K562 (cell line): ENCODE data around the gene EXOC2. TPM values are rescaled to one million over a fixed set of nuclear protein-coding genes. Genes with fewer than 3 reads are reported as not detected.

Experiments used
- ATAC-seq: fragments of 200-7000 bp; cut with Tn5 transposase; 3 replicates; pipeline ENCODE4 v1.9.1; 2020; ENCODE audit warnings: moderate library complexity
- BruUV-seq: library from RNA; stranded (reverse); fragments of 400-500 nt; replicated peaks from 2 replicates; lab custom pipeline; 2021; lab: Mats Ljungman, UMichigan
- CTCF ChIA-PET: fragments of 300-600 bp; formaldehyde crosslinking; extraction: SDS; loops from one replicate; lab custom pipeline; 2021; ENCODE audit warnings: low intra/inter-chr PET ratio; lab: Yijun Ruan, JAX
- POLR2A ChIA-PET: fragments of 300-600, 350-650 bp; sonication (Branson Sonifier 250); formaldehyde crosslinking; extraction: SDS; loops from one replicate; lab custom pipeline; 2021; ENCODE audit warnings: antibody characterized with exemption, inconsistent platforms; lab: Yijun Ruan, JAX
- DNase-seq, 4 experiments: peaks; one replicate each; pipeline versions ENCODE4 v3.0.0 to v3.0.0-alpha.2; 2011 to 2018; ENCODE audit warnings: low spot score in 3 of 4, mixed read lengths in 3 of 4; ENCODE audit errors: extremely low read depth in 1 of 4
- FAIRE-seq: peaks from 2 replicates; lab custom pipeline; 2011; peaks lifted over from hg19 to GRCh38; lab: Jason Lieb, UNC
- H2AFZ ChIP-seq: 2 replicates; pipeline ENCODE4 v1.6.0; 2011; ENCODE audit warnings: low read depth, low read length, control low read depth, inconsistent platforms
- H3K27ac ChIP-seq: fragments of 200-600 bp; 3 replicates; pipeline ENCODE4 v1.8.0; 2011; ENCODE audit warnings: low read depth, mild to moderate bottlenecking, control low read depth, inconsistent platforms, low read length, moderate library complexity, mixed read lengths; ENCODE audit errors: extremely low read depth
- H3K27me3 ChIP-seq, 2 experiments: fragments of 300-600 bp in 1 of 2; 2 replicates in 1 of 2; 3 replicates in 1 of 2; pipeline versions ENCODE4 v1.6.0 to v1.8.0; 2011; ENCODE audit warnings: inconsistent platforms in 2 of 2, low read length in 2 of 2, mild to moderate bottlenecking in 1 of 2, mixed read lengths in 1 of 2, moderate library complexity in 1 of 2; ENCODE audit not compliant: control insufficient read depth in 2 of 2, insufficient read depth in 2 of 2
- H3K36me3 ChIP-seq: fragments of 300-600 bp; 3 replicates; pipeline ENCODE4 v1.8.0; 2011; ENCODE audit warnings: mild to moderate bottlenecking, low read length, inconsistent platforms; ENCODE audit not compliant: control insufficient read depth, insufficient read depth
- H3K4me1 ChIP-seq, 2 experiments: fragments of 200-600 bp in 1 of 2; replicated peaks in 1 of 2; 2 replicates in 1 of 2; 3 replicates in 1 of 2; pipeline versions ENCODE4 v1.5.1 to v1.8.0; 2011; ENCODE audit warnings: inconsistent platforms in 2 of 2, low read length in 2 of 2, mild to moderate bottlenecking in 1 of 2, mixed read lengths in 1 of 2, moderate library complexity in 1 of 2; ENCODE audit not compliant: control insufficient read depth in 2 of 2, insufficient read depth in 2 of 2
- H3K4me2 ChIP-seq: 2 replicates; pipeline ENCODE4 v1.6.1; 2011; ENCODE audit warnings: low read length, control low read depth, inconsistent platforms, mixed read lengths; ENCODE audit not compliant: insufficient read depth
- H3K4me3 ChIP-seq: fragments of 200-600 bp; sonication (generic), shearing (Covaris generic); 2 replicates; pipeline ENCODE4 v1.5.1; 2016; ENCODE audit warnings: control low read depth, inconsistent platforms
- H3K79me2 ChIP-seq: fragments of 200-600 bp; 3 replicates; pipeline ENCODE4 v1.8.0; 2011; ENCODE audit warnings: low read length, inconsistent platforms; ENCODE audit not compliant: control insufficient read depth, insufficient read depth
- H3K9ac ChIP-seq, 2 experiments: 2 replicates each; pipeline versions ENCODE4 v1.6.0 to v1.6.1; 2011; ENCODE audit warnings: low read depth in 2 of 2, low read length in 2 of 2, control low read depth in 1 of 2, inconsistent platforms in 1 of 2, mild to moderate bottlenecking in 1 of 2, mixed read lengths in 1 of 2; ENCODE audit not compliant: insufficient read depth in 1 of 2
- H3K9me1 ChIP-seq: one replicate; pipeline ENCODE4 v1.6.0; 2011; ENCODE audit warnings: inconsistent platforms, mild to moderate bottlenecking, low read length, moderate library complexity; ENCODE audit not compliant: control insufficient read depth, insufficient read depth
- H3K9me3 ChIP-seq: replicated peaks from 2 replicates; pipeline ENCODE4 v1.5.1; 2011; ENCODE audit warnings: low read depth, low read length, inconsistent platforms; ENCODE audit not compliant: control insufficient read depth, insufficient read depth
- H4K20me1 ChIP-seq: replicated peaks from 2 replicates; pipeline ENCODE4 v1.6.1; 2011; ENCODE audit warnings: low read length, inconsistent platforms, mixed read lengths; ENCODE audit not compliant: control insufficient read depth, insufficient read depth
- HLTF ChIP-seq: fragments of 450-650 bp; IDR thresholded peaks from 2 replicates; pipeline ENCODE4 v1.6.1; 2016
- KLF16 ChIP-seq: IDR thresholded peaks from 2 replicates; pipeline ENCODE4 v1.6.1; 2016; ENCODE audit warnings: antibody characterized with exemption
- MTF1 ChIP-seq: fragments of 250-450 bp; sonication (Bioruptor Pico); IDR thresholded peaks from 2 replicates; pipeline ENCODE4 v1.9.0; 2021; ENCODE audit warnings: moderate library complexity, mild to moderate bottlenecking, inconsistent platforms, borderline replicate concordance
- NFE2 ChIP-seq: IDR thresholded peaks from 2 replicates; pipeline ENCODE4 v1.6.1; 2014; ENCODE audit warnings: antibody characterized with exemption, low read depth
- SAFB2 ChIP-seq: fragments of 200-400 bp; formaldehyde crosslinking; IDR thresholded peaks from 2 replicates; pipeline ENCODE4 v1.6.1; 2018; ENCODE audit warnings: borderline replicate concordance, low read length, low read depth, moderate library complexity; ENCODE audit not compliant: severe bottlenecking
- SMARCA5 ChIP-seq: fragments of 450-650 bp; IDR thresholded peaks from 2 replicates; pipeline ENCODE4 v1.6.1; 2016
- TCF3 ChIP-seq: sonication (generic); formaldehyde crosslinking; IDR thresholded peaks from 2 replicates; pipeline ENCODE4 v1.4.0; 2020; ENCODE audit warnings: mild to moderate bottlenecking, missing genetic modification reagents
- TOE1 ChIP-seq, 2 experiments: fragments of 450-650 bp in 1 of 2; sonication (generic) in 1 of 2; formaldehyde crosslinking in 1 of 2; IDR thresholded peaks; 2 replicates each; pipeline versions ENCODE4 v1.7.1 to v1.8.0; 2016 to 2022; ENCODE audit warnings: borderline replicate concordance in 2 of 2, mild to moderate bottlenecking in 2 of 2, antibody characterized with exemption in 1 of 2, inconsistent platforms in 1 of 2, low read depth in 1 of 2, missing genetic modification reagents in 1 of 2, moderate library complexity in 1 of 2
- ZNF79 ChIP-seq: fragments of 250-450 bp; sonication (Bioruptor Pico); IDR thresholded peaks from 2 replicates; pipeline ENCODE4 v1.4.0; 2020; ENCODE audit warnings: low read depth, mild to moderate bottlenecking, moderate library complexity
- WGBS: fragments of 100-300 bp; shearing (Covaris generic); methylation state at CpG from one replicate; pipeline ENCODE4 v1.1.6; 2016; ENCODE audit warnings: low coverage, mixed read lengths; ENCODE audit not compliant: insufficient coverage; ENCODE audit errors: missing lambda C conversion rate; 5-methylcytosine and 5-hydroxymethylcytosine counted together
- in situ Hi-C: fragments of 300-500 bp; cut with MboI; formaldehyde crosslinking; loops from 4 replicates; pipeline ENCODE4 v1.15.0; 2018; ENCODE audit warnings: inconsistent platforms, mixed read lengths
- intact Hi-C: fragments of 100-400 bp; cut with micrococcal nuclease; formaldehyde crosslinking; loops from 2 replicates; pipeline ENCODE4 v1.14.2; 2022
- polyA plus RNA-seq, 8 experiments: library from polyadenylated mRNA; depleted of rRNA in 4 of 8; stranded (reverse) in 5 of 8; unstranded in 3 of 8; fragments of >200 nt; fragmentation: Nextera tagmentation in 2 of 8; fragmentation: Illumina TruSeq in 1 of 8; extraction: Ambion mirVana in 2 of 8; extraction: Trizol in 1 of 8; gene quantifications; 2 replicates each; pipeline versions ENCODE4 v1.2.1 to v1.2.3, GENCODE V29; 2011 to 2014; ENCODE audit warnings: inconsistent platforms in 1 of 8, missing spikeins in 1 of 8
- total RNA-seq, 7 experiments: library from RNA; depleted of rRNA in 6 of 7; stranded (reverse); fragments of >200 nt in 6 of 7; fragmentation: Illumina TruSeq in 2 of 7; extraction: Trizol in 2 of 7; gene quantifications; 2 replicates each; pipeline versions ENCODE4 v1.2.1 to v1.2.3, GENCODE V29; 2011 to 2021; ENCODE audit warnings: low replicate concordance in 1 of 7
- TF ChIP-seq, protein P1 (sequence below): fragments of 450-650 bp; formaldehyde crosslinking; IDR thresholded peaks from 2 replicates; pipeline ENCODE4 v1.4.0; 2022; ENCODE audit warnings: missing genetic modification characterization
- TF ChIP-seq, protein P2 (sequence below), 2 experiments: fragments of 250-450 bp in 1 of 2; fragments of 450-650 bp in 1 of 2; sonication (Bioruptor Pico) in 1 of 2; IDR thresholded peaks; 2 replicates each; pipeline versions ENCODE4 v1.6.1 to v1.8.0; 2016 to 2021; ENCODE audit warnings: mild to moderate bottlenecking in 2 of 2, moderate library complexity in 2 of 2, missing compliant biosample characterization in 1 of 2, missing genetic modification characterization in 1 of 2

The EXOC2 gene
- total and polyA plus RNA-seq, 9 of the 15 experiments (the other 6 are each of a cell fraction or from before 2014, with no cell fraction given), result 12.2 to 30.2 (median 24.2) TPM

DNA sequence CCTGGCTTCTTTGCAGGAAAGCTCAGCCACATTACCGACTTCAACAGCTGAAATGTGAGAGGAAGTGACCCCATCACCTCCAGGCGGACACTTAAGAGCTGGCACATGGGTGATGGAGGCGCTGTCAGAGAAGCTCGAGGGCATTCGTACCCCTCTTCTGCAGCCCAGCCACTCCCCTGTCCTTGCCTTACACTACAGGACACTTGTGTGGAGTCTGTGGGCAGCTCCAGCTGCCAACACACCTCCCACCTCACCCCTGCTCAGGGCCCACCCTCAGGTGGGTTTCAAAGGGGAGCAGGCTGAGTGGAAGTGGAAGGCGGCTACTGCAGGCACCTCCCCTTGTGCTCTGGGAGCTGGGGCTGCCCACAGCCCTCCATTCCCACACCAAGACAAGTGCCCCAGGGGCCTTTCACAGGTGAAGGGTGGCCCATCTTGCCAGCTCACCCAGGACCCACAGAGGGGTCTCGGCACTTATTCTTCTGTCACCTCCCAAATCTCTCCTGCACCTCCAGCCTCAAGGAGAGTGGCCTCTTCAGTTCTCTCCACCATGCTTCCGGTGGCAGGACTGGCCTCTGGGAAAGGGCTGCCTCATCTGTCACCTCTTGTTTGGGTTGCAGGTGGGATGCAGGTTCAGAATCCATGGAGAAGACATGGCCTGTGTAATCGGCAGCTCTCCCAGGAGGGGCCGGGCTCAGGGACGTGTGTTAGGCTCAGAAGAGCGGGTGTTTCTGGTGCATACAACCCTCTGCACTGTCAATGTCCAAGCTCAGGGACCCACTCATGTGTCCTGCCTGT is 251.6 kb downstream of the EXOC2 start:
- TF ChIP-seq TCF3, result no peak
- TF ChIP-seq, protein P1, sequence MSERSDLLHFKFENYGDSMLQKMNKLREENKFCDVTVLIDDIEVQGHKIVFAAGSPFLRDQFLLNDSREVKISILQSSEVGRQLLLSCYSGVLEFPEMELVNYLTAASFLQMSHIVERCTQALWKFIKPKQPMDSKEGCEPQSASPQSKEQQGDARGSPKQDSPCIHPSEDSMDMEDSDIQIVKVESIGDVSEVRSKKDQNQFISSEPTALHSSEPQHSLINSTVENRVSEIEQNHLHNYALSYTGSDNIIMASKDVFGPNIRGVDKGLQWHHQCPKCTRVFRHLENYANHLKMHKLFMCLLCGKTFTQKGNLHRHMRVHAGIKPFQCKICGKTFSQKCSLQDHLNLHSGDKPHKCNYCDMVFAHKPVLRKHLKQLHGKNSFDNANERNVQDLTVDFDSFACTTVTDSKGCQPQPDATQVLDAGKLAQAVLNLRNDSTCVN (CRISPR knock-in tag), result no peak
- no peak for TF ChIP-seq TOE1 (IDR thresholded peaks at IDR 0.05; ENCODE audit: borderline replicate concordance)
- no peak for TF ChIP-seq TOE1 (CRISPR knock-in tag; IDR thresholded peaks at IDR 0.05; ENCODE audit: borderline replicate concordance, low read depth)
- TF ChIP-seq KLF16, result no peak
- TF ChIP-seq SMARCA5, result no peak
- no peak for TF ChIP-seq MTF1 (CRISPR knock-in tag)
- TF ChIP-seq NFE2, result no peak
- TF ChIP-seq, protein P2, sequence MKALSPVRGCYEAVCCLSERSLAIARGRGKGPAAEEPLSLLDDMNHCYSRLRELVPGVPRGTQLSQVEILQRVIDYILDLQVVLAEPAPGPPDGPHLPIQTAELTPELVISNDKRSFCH (CRISPR knock-in tag; IDR thresholded peaks at IDR 0.05), result no peak
- TF ChIP-seq, protein P2 (tag; IDR thresholded peaks at IDR 0.05), result no peak
- TF ChIP-seq ZNF79 (CRISPR knock-in tag), result no peak
- no peak for TF ChIP-seq SAFB2
- TF ChIP-seq HLTF, result no peak
- Histone ChIP-seq H3K27ac (no peak overlapping the region), H3K9me1 (no peaks in the 10 kb centered on the region), H3K4me3 (no peak overlapping the region), H4K20me1 (no peaks in the 10 kb centered on the region; the same call in 1 of the 2 replicates), H2AFZ (no peak overlapping the region), H3K36me3 (no peaks in the 10 kb centered on the region), H3K9me3 (no peaks in the 10 kb centered on the region), H3K4me2 (no peak overlapping the region), H3K79me2 (no peaks in the 10 kb centered on the region), H3K4me1 (no peaks in the 10 kb centered on the region; a peak in 1 of 5 replicates), H3K9ac (no peak overlapping the region), H3K27me3 (peaks cover 37 to 71% of the 10 kb centered on the region in 2 experiments)
- DNase-seq (no peak), FAIRE-seq (no peak), ATAC-seq (no peak)
- ChIA-PET CTCF (no interaction called here), POLR2A (interaction anchor here (0.9 kb wide), 1 partner anchor 257 kb away, joined by 3 read pairs; no protein-coding TSS in a partner anchor)
- BruUV-seq, result no TSS peak
- intact Hi-C loops, result no loop called here
- in situ Hi-C loops, result no loop called here
- WGBS, result 0% methylated on average over 11 of the region's 12 CpGs
